Measurements from ENCODE around the gene GLYATL1.
A peak's percentile ranks its signal among the peaks of the same experiment; 100 is the strongest.

The GLYATL1 gene

GRCh38 chr11:58923300-58923788 is 15.9 kb upstream of the GLYATL1 start:
- CTCF ChIA-PET = interaction anchor here (0.7 to 1.0 kb wide), 3 partner anchors 135 to 317 kb away, joined by 3 read pairs; no protein-coding TSS in a partner anchor
- DNase-seq (ENCODE audit: extremely low spot score) = peak; percentile 16
- POLR2A ChIA-PET = no interaction called here
- TF ChIP-seq ZNF384 (IDR thresholded peaks at IDR 0.05) (no peak), SP1 (IDR thresholded peaks at IDR 0.05) (no peak), FOXK2 (IDR thresholded peaks at IDR 0.05) (no peak), HDGF (IDR thresholded peaks at IDR 0.05; ENCODE audit: borderline replicate concordance) (no peak), CTBP1 (IDR thresholded peaks at IDR 0.05; ENCODE audit: borderline replicate concordance) (no peak), SUZ12 (IDR thresholded peaks at IDR 0.05) (no peak), ELF4 (IDR thresholded peaks at IDR 0.05) (no peak), BHLHE40 (IDR thresholded peaks at IDR 0.05; ENCODE audit: borderline replicate concordance) (no peak), L3MBTL2 (conservative IDR thresholded peaks at IDR 0.05) (no peak), FOXM1 (IDR thresholded peaks at IDR 0.05; ENCODE audit: borderline replicate concordance) (no peak), TARDBP (IDR thresholded peaks at IDR 0.05) (no peak), ARNT (IDR thresholded peaks at IDR 0.05) (no peak), LEF1 (IDR thresholded peaks at IDR 0.05; ENCODE audit: borderline replicate concordance) (no peak), PKNOX1 (IDR thresholded peaks at IDR 0.05) (no peak), FOXA1 (IDR thresholded peaks at IDR 0.05) (no peak), NFRKB (IDR thresholded peaks at IDR 0.05) (no peak)

- no peak for DNase-seq (ENCODE audit: extremely low spot score)
- TF ChIP-seq ELF4 (IDR thresholded peaks at IDR 0.05) = no peak
- no peak for TF ChIP-seq FOXM1 (IDR thresholded peaks at IDR 0.05; ENCODE audit: borderline replicate concordance)
- no peak for TF ChIP-seq BHLHE40 (IDR thresholded peaks at IDR 0.05; ENCODE audit: borderline replicate concordance)
- TF ChIP-seq CTBP1 (IDR thresholded peaks at IDR 0.05; ENCODE audit: borderline replicate concordance) = no peak
- TF ChIP-seq NFRKB (IDR thresholded peaks at IDR 0.05) = no peak
- TF ChIP-seq LEF1 (IDR thresholded peaks at IDR 0.05; ENCODE audit: borderline replicate concordance) = no peak
- no peak for TF ChIP-seq PKNOX1 (IDR thresholded peaks at IDR 0.05)
- TF ChIP-seq FOXA1 (IDR thresholded peaks at IDR 0.05) = no peak
- TF ChIP-seq TARDBP (IDR thresholded peaks at IDR 0.05) = no peak
- TF ChIP-seq HDGF (IDR thresholded peaks at IDR 0.05; ENCODE audit: borderline replicate concordance) = no peak
- no peak for TF ChIP-seq FOXK2 (IDR thresholded peaks at IDR 0.05)
- TF ChIP-seq ZNF384 (IDR thresholded peaks at IDR 0.05) = no peak
- TF ChIP-seq L3MBTL2 (conservative IDR thresholded peaks at IDR 0.05) = no peak
- CTCF ChIA-PET = no interaction called here
- POLR2A ChIA-PET = no interaction called here
Observed at GRCh38 chr11:58924230-58924629, 15.1 kb upstream of the GLYATL1 start.

GRCh38 chr11:58926251-58926650 is 13.0 kb upstream of the GLYATL1 start:
- DNase-seq (ENCODE audit: extremely low spot score) = no peak
- ChIA-PET POLR2A (no interaction called here), CTCF (interaction anchor here (1.6 kb wide), 1 partner anchor 20 kb away, joined by 10 read pairs; no protein-coding TSS in a partner anchor)
- TF ChIP-seq FOXK2 (IDR thresholded peaks at IDR 0.05) (no peak), LEF1 (IDR thresholded peaks at IDR 0.05; ENCODE audit: borderline replicate concordance) (no peak), CTBP1 (IDR thresholded peaks at IDR 0.05; ENCODE audit: borderline replicate concordance) (no peak), SUZ12 (IDR thresholded peaks at IDR 0.05) (no peak), HDGF (IDR thresholded peaks at IDR 0.05; ENCODE audit: borderline replicate concordance) (no peak), ARNT (IDR thresholded peaks at IDR 0.05) (no peak), FOXM1 (IDR thresholded peaks at IDR 0.05; ENCODE audit: borderline replicate concordance) (no peak)

GRCh38 chr11:58926695-58927094 is 12.6 kb upstream of the GLYATL1 start:
- TF ChIP-seq FOXK2 (IDR thresholded peaks at IDR 0.05) (no peak), TARDBP (IDR thresholded peaks at IDR 0.05) (no peak), FOXA1 (IDR thresholded peaks at IDR 0.05) (no peak), ELF4 (IDR thresholded peaks at IDR 0.05) (no peak), L3MBTL2 (conservative IDR thresholded peaks at IDR 0.05) (no peak), PKNOX1 (IDR thresholded peaks at IDR 0.05) (no peak), BHLHE40 (IDR thresholded peaks at IDR 0.05; ENCODE audit: borderline replicate concordance) (no peak), NFRKB (IDR thresholded peaks at IDR 0.05) (no peak), ARNT (IDR thresholded peaks at IDR 0.05) (no peak), LEF1 (IDR thresholded peaks at IDR 0.05; ENCODE audit: borderline replicate concordance) (no peak)
- CTCF ChIA-PET = interaction anchor here (1.6 kb wide), 1 partner anchor 20 kb away, joined by 10 read pairs; no protein-coding TSS in a partner anchor
- DNase-seq (ENCODE audit: extremely low spot score) = no peak
- POLR2A ChIA-PET = no interaction called here

GRCh38 chr11:58927393-58928106 is 11.7 kb upstream of the GLYATL1 start:
- no peak for TF ChIP-seq BHLHE40 (IDR thresholded peaks at IDR 0.05; ENCODE audit: borderline replicate concordance)
- no peak for TF ChIP-seq ELF4 (IDR thresholded peaks at IDR 0.05)
- no peak for TF ChIP-seq ARNT (IDR thresholded peaks at IDR 0.05)
- no peak for TF ChIP-seq FOXA1 (IDR thresholded peaks at IDR 0.05)
- TF ChIP-seq LEF1 (IDR thresholded peaks at IDR 0.05; ENCODE audit: borderline replicate concordance) = no peak
- no peak for TF ChIP-seq PKNOX1 (IDR thresholded peaks at IDR 0.05)
- TF ChIP-seq SUZ12 (IDR thresholded peaks at IDR 0.05) = no peak
- DNase-seq (ENCODE audit: extremely low spot score) = peak; percentile 13
- ChIA-PET CTCF (interaction anchor here (0.8 kb wide), 1 partner anchor 351 kb away, joined by 3 read pairs; no protein-coding TSS in a partner anchor), POLR2A (no interaction called here)
